ENCODE results near the gene SLC5A5.
A peak's percentile ranks its signal among the peaks of the same experiment; 100 is the strongest.

SLC5A5 gene

GRCh38 chr19:17871878-17872250 is at the start of gene SLC5A5:
Gene SLC5A5, plus strand, starts transcription at chr19:17871945. Its CDS starts 375 bp downstream, at chr19:17872320.
- peak within 1 kb of the TSS; percentile 57 for H3K4me3 ChIP-seq (ENCODE audit: low read length)
- no peaks in the 10 kb centered on the region for H3F3A ChIP-seq (ENCODE audit: control insufficient read depth, insufficient read depth)
- H3K9me3 ChIP-seq (ENCODE audit: control insufficient read depth, insufficient read depth, low read length), result no peaks in the 10 kb centered on the region
- H3K4me2 ChIP-seq (ENCODE audit: low read length), result peak within 1 kb of the TSS; percentile 66
- peaks cover 20% of the 10 kb centered on the region for H3K27me3 ChIP-seq (ENCODE audit: control insufficient read depth, low read length)
- no peaks in the 10 kb centered on the region for H3K9me2 ChIP-seq (replicated peaks; ENCODE audit: control insufficient read depth, low read length)
- H4K20me1 ChIP-seq (ENCODE audit: control insufficient read depth, insufficient read depth, low read depth, low read length), result no peaks in the 10 kb centered on the region
- H3K36me3 ChIP-seq (ENCODE audit: control insufficient read depth, low read length), result no peaks in the 10 kb centered on the region
- H3K79me2 ChIP-seq (ENCODE audit: control insufficient read depth, low read length), result no peaks in the 10 kb centered on the region
- peaks cover 20% of the 10 kb centered on the region for H3K4me1 ChIP-seq (ENCODE audit: control insufficient read depth, low read length)
- no peak for TF ChIP-seq EZH2phosphoT487 (IDR thresholded peaks at IDR 0.05; ENCODE audit: borderline replicate concordance, low read length)
- TF ChIP-seq CTCF (IDR thresholded peaks at IDR 0.05; ENCODE audit: low read depth, low read length, poor library complexity, severe bottlenecking), result no peak
- no peak within 1 kb of the TSS for H3K27ac ChIP-seq (ENCODE audit: low read depth, low read length)

DNA sequence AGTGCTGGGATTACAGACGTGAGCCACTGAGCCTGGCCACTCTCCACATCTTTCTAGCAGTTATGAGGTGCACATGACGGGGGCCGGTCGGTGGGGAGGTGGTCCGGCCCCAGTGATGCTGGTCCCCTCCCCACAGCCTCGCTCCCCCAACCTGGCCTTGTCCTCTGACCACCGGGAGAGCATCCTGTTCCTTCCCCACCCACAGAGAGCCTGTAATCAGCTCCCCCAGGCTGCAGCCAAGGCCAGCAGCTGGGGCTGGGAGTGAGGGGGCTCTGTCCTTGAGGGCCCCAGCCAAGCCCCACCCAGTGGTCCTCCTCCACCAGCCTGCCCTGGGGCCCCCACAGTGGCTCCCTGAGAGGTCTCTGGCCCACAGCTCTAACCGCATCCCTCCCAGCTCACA is 47.4 kb upstream of the SLC5A5 start:
- Histone ChIP-seq H3F3A (ENCODE audit: control insufficient read depth, insufficient read depth) (no peaks in the 10 kb centered on the region), H4K20me1 (ENCODE audit: control insufficient read depth, insufficient read depth, low read depth, low read length) (no peaks in the 10 kb centered on the region), H3K4me3 (ENCODE audit: low read length) (no peak overlapping the region), H3K27ac (ENCODE audit: low read depth, low read length) (no peak overlapping the region), H3K4me1 (ENCODE audit: control insufficient read depth, low read length) (no peaks in the 10 kb centered on the region), H3K4me2 (ENCODE audit: low read length) (no peak overlapping the region), H3K9me2 (replicated peaks; ENCODE audit: control insufficient read depth, low read length) (no peaks in the 10 kb centered on the region), H3K27me3 (ENCODE audit: control insufficient read depth, low read length) (no peaks in the 10 kb centered on the region), H3K79me2 (ENCODE audit: control insufficient read depth, low read length) (no peaks in the 10 kb centered on the region), H3K36me3 (ENCODE audit: control insufficient read depth, low read length) (no peaks in the 10 kb centered on the region), H3K9me3 (ENCODE audit: control insufficient read depth, insufficient read depth, low read length) (no peaks in the 10 kb centered on the region)
- no peak for TF ChIP-seq EZH2phosphoT487 (IDR thresholded peaks at IDR 0.05; ENCODE audit: borderline replicate concordance, low read length)
- TF ChIP-seq CTCF (IDR thresholded peaks at IDR 0.05; ENCODE audit: low read depth, low read length, poor library complexity, severe bottlenecking), result no peak

- no peak overlapping the region for H3K27ac ChIP-seq (ENCODE audit: low read depth, low read length)
- H3K36me3 ChIP-seq (ENCODE audit: control insufficient read depth, low read length), result no peaks in the 10 kb centered on the region
- peaks cover 4% of the 10 kb centered on the region; the same call in 1 of the 2 replicates for H3K9me3 ChIP-seq (ENCODE audit: control insufficient read depth, insufficient read depth, low read length)
- H3K9me2 ChIP-seq (replicated peaks; ENCODE audit: control insufficient read depth, low read length), result no peaks in the 10 kb centered on the region
- H3K4me2 ChIP-seq (ENCODE audit: low read length), result no peak overlapping the region
- H3K4me1 ChIP-seq (ENCODE audit: control insufficient read depth, low read length), result no peaks in the 10 kb centered on the region
- H4K20me1 ChIP-seq (ENCODE audit: control insufficient read depth, insufficient read depth, low read depth, low read length), result no peaks in the 10 kb centered on the region
- TF ChIP-seq EZH2phosphoT487 (IDR thresholded peaks at IDR 0.05; ENCODE audit: borderline replicate concordance, low read length), result no peak
- TF ChIP-seq CTCF (IDR thresholded peaks at IDR 0.05; ENCODE audit: low read depth, low read length, poor library complexity, severe bottlenecking), result no peak
- H3F3A ChIP-seq (ENCODE audit: control insufficient read depth, insufficient read depth), result no peaks in the 10 kb centered on the region
- no peaks in the 10 kb centered on the region for H3K79me2 ChIP-seq (ENCODE audit: control insufficient read depth, low read length)
- no peaks in the 10 kb centered on the region for H3K27me3 ChIP-seq (ENCODE audit: control insufficient read depth, low read length)
- no peak overlapping the region for H3K4me3 ChIP-seq (ENCODE audit: low read length)
Observed at GRCh38 chr19:17826508-17827056, 45.2 kb upstream of the SLC5A5 start.

Data from DOHH2 (cell line).